IPS-NIHi11 (cell line): Measurements from ENCODE around the gene IGFN1.
A peak's percentile ranks its signal among the peaks of the same experiment; 100 is the strongest.
"Not testable (repeated sequence)": the region's sequence is repeated elsewhere in the genome, so short reads cannot be mapped to it uniquely, and the experiment has no call there.

Source experiments
- DNase-seq: peaks from one replicate; pipeline ENCODE4 v3.0.0; 2012; ENCODE audit warnings: mixed read lengths, low spot score

Gene IGFN1

GRCh38 chr1:201190624-201191051, at the start of gene IGFN1:
IGFN1 (plus strand) TSS chr1:201190824; CDS start chr1:201193294, 2,470 bp downstream.
- peak; percentile 86 for DNase-seq

GRCh38 chr1:201140941-201141260, 49.7 kb upstream of the IGFN1 start:
- no peak for DNase-seq

GRCh38 chr1:201141418-201141817, 49.2 kb upstream of the IGFN1 start:
- DNase-seq = no peak

- no peak for DNase-seq
Measured at GRCh38 chr1:201142011-201142848, 48.4 kb upstream of the IGFN1 start.

- DNase-seq = no peak
Measured at GRCh38 chr1:201142849-201143725, 47.5 kb upstream of the IGFN1 start.

GRCh38 chr1:201143726-201144635, 46.6 kb upstream of the IGFN1 start:
- DNase-seq = no peak

GRCh38 chr1:201144701-201145100, 45.9 kb upstream of the IGFN1 start:
- DNase-seq = no peak

- no peak for DNase-seq
Measured at GRCh38 chr1:201145132-201145531, 45.5 kb upstream of the IGFN1 start.

GRCh38 chr1:201145816-201146215, 44.8 kb upstream of the IGFN1 start:
- DNase-seq = no peak

GRCh38 chr1:201146626-201147390, 43.8 kb upstream of the IGFN1 start:
- DNase-seq = no peak

GRCh38 chr1:201147396-201148015, 43.1 kb upstream of the IGFN1 start:
- DNase-seq = no peak

- DNase-seq = peak; percentile 80
Measured at GRCh38 chr1:201149400-201149799, 41.2 kb upstream of the IGFN1 start.

- DNase-seq = no peak
Measured at GRCh38 chr1:201153474-201154388, 36.9 kb upstream of the IGFN1 start.

GRCh38 chr1:201154389-201155165, 36.0 kb upstream of the IGFN1 start, which contains the start of gene TMEM9:
TMEM9 (minus strand) TSS chr1:201154474; CDS start chr1:201153923, 551 bp downstream.
- DNase-seq = peak; percentile 99

- DNase-seq = no peak
Measured at GRCh38 chr1:201155354-201155753, 35.3 kb upstream of the IGFN1 start.

GRCh38 chr1:201156346-201156745, 34.3 kb upstream of the IGFN1 start:
- no peak for DNase-seq

- DNase-seq = no peak
Measured at GRCh38 chr1:201156819-201157218, 33.8 kb upstream of the IGFN1 start.

GRCh38 chr1:201157949-201158348, 32.7 kb upstream of the IGFN1 start:
- no peak for DNase-seq

GRCh38 chr1:201163036-201163435, 27.6 kb upstream of the IGFN1 start:
- not testable (repeated sequence) for DNase-seq
